Mesendoderm (in vitro differentiated cells): ENCODE results near the gene SREBF2.

ENCODE experiments used
- DNase-seq: peaks from one replicate; pipeline ENCODE4 v3.0.0; 2013
- H2AK5ac ChIP-seq: 2 replicates; pipeline ENCODE4 v1.6.1; 2013; ENCODE audit warnings: low read length, inconsistent platforms
- H2BK120ac ChIP-seq: 2 replicates; pipeline ENCODE4 v1.6.1; 2013; ENCODE audit warnings: low read depth, mild to moderate bottlenecking, low read length, moderate library complexity, mixed read lengths
- H2BK15ac ChIP-seq: replicated peaks from 2 replicates; pipeline ENCODE4 v1.6.1; 2013; ENCODE audit warnings: low read depth, mild to moderate bottlenecking, moderate library complexity
- H2BK5ac ChIP-seq: 2 replicates; pipeline ENCODE4 v1.6.1; 2013; ENCODE audit warnings: low read length, inconsistent platforms
- H3K18ac ChIP-seq: 2 replicates; pipeline ENCODE4 v1.6.1; 2013; ENCODE audit warnings: mild to moderate bottlenecking, low read length, mixed read lengths
- H3K23ac ChIP-seq: one replicate; pipeline ENCODE4 v1.6.1; 2013; ENCODE audit warnings: low read length
- H3K27ac ChIP-seq: 2 replicates; pipeline ENCODE4 v1.5.1; 2013; ENCODE audit warnings: low read depth, mild to moderate bottlenecking, inconsistent platforms, low read length, moderate library complexity
- H3K27me3 ChIP-seq: 2 replicates; pipeline ENCODE4 v1.6.1; 2013; ENCODE audit warnings: low read length, control low read depth, mild to moderate bottlenecking, inconsistent platforms; ENCODE audit not compliant: insufficient read depth, poor library complexity
- H3K36me3 ChIP-seq: 2 replicates; pipeline ENCODE4 v1.6.1; 2013; ENCODE audit warnings: low read length, inconsistent platforms; ENCODE audit not compliant: control insufficient read depth, insufficient read depth
- H3K4ac ChIP-seq: one replicate; pipeline ENCODE4 v1.6.1; 2013; ENCODE audit warnings: low read depth, mild to moderate bottlenecking, low read length, moderate library complexity
- H3K4me1 ChIP-seq: 2 replicates; pipeline ENCODE4 v1.6.1; 2013; ENCODE audit warnings: low read depth, low read length, inconsistent platforms; ENCODE audit not compliant: control insufficient read depth
- H3K4me2 ChIP-seq: 2 replicates; pipeline ENCODE4 v1.6.1; 2013; ENCODE audit warnings: low read length
- H3K4me3 ChIP-seq: 2 replicates; pipeline ENCODE4 v1.5.1; 2013; ENCODE audit warnings: mild to moderate bottlenecking, low read length
- H3K56ac ChIP-seq: one replicate; pipeline ENCODE4 v1.6.1; 2013; ENCODE audit warnings: low read length
- H3K79me1 ChIP-seq: 2 replicates; pipeline ENCODE4 v1.6.1; 2013; ENCODE audit warnings: low read length, inconsistent platforms
- H3K79me2 ChIP-seq: 2 replicates; pipeline ENCODE4 v1.6.1; 2013; ENCODE audit warnings: mild to moderate bottlenecking, low read length; ENCODE audit not compliant: control insufficient read depth, insufficient read depth
- H3K9ac ChIP-seq: 2 replicates; pipeline ENCODE4 v1.6.1; 2013; ENCODE audit warnings: low read length, inconsistent platforms
- H4K5ac ChIP-seq: one replicate; pipeline ENCODE4 v1.6.1; 2013; ENCODE audit warnings: low read length
- H4K8ac ChIP-seq: one replicate; pipeline ENCODE4 v1.6.1; 2013; ENCODE audit warnings: low read depth, mild to moderate bottlenecking, control low read depth, low read length, moderate library complexity
- WGBS: extraction: QIAGEN DNeasy Blood & Tissue Kit; methylation state at CpG from one replicate; pipeline ENCODE4 v1.1.7; 2013; ENCODE audit warnings: low lambda C conversion rate, missing lambda C conversion rate; ENCODE audit not compliant: insufficient coverage; ENCODE audit errors: extremely low coverage; 5-methylcytosine and 5-hydroxymethylcytosine counted together

Gene SREBF2

GRCh38 chr22:41888627-41889200 lies 55.8 kb downstream of the SREBF2 start:
- H3K79me2 ChIP-seq, result no peaks in the 10 kb centered on the region
- no peak overlapping the region for H2BK120ac ChIP-seq
- no peak overlapping the region for H2BK5ac ChIP-seq
- H4K8ac ChIP-seq, result no peak overlapping the region
- H2BK15ac ChIP-seq, result no peak overlapping the region
- no peak overlapping the region for H3K4me2 ChIP-seq
- H3K18ac ChIP-seq, result no peak overlapping the region
- H3K4ac ChIP-seq, result no peak overlapping the region
- no peak overlapping the region for H4K5ac ChIP-seq
- no peaks in the 10 kb centered on the region for H3K4me1 ChIP-seq
- no peaks in the 10 kb centered on the region for H3K79me1 ChIP-seq
- WGBS, result no CpG with 5 or more reads among the region's 4 CpGs
- no peak for DNase-seq
- no peak overlapping the region for H2AK5ac ChIP-seq
- H3K27me3 ChIP-seq, result no peaks in the 10 kb centered on the region
- no peak overlapping the region for H3K23ac ChIP-seq
- no peak overlapping the region for H3K56ac ChIP-seq
- H3K27ac ChIP-seq, result no peak overlapping the region
- H3K4me3 ChIP-seq, result no peak overlapping the region
- no peak overlapping the region for H3K9ac ChIP-seq
- peaks cover 29% of the 10 kb centered on the region for H3K36me3 ChIP-seq

GRCh38 chr22:41891407-41891806 lies 58.5 kb downstream of the SREBF2 start:
- no peak overlapping the region for H3K4me2 ChIP-seq
- no peak overlapping the region for H4K8ac ChIP-seq

GRCh38 chr22:41892721-41893120 lies 59.8 kb downstream of the SREBF2 start:
- Histone ChIP-seq H3K27me3 (no peaks in the 10 kb centered on the region), H2BK120ac (no peak overlapping the region), H3K36me3 (peaks cover 17% of the 10 kb centered on the region), H3K18ac (no peak overlapping the region), H3K23ac (no peak overlapping the region), H2BK15ac (no peak overlapping the region), H3K9ac (no peak overlapping the region), H3K4me2 (no peak overlapping the region), H3K79me1 (no peaks in the 10 kb centered on the region), H3K27ac (no peak overlapping the region), H3K56ac (no peak overlapping the region), H2AK5ac (no peak overlapping the region), H3K4me3 (no peak overlapping the region), H4K8ac (no peak overlapping the region), H4K5ac (no peak overlapping the region), H3K79me2 (no peaks in the 10 kb centered on the region), H3K4me1 (no peaks in the 10 kb centered on the region), H3K4ac (no peak overlapping the region), H2BK5ac (no peak overlapping the region)
- WGBS, result no CpG with 5 or more reads among the region's 4 CpGs
- no peak for DNase-seq

More at GRCh38 chr22:41891407-41891806, 58.5 kb downstream of the SREBF2 start:
- no peaks in the 10 kb centered on the region for H3K79me2 ChIP-seq
- H3K36me3 ChIP-seq, result peaks cover 11% of the 10 kb centered on the region
- H4K5ac ChIP-seq, result no peak overlapping the region
- no peaks in the 10 kb centered on the region for H3K4me1 ChIP-seq
- H3K23ac ChIP-seq, result no peak overlapping the region
- no peak for DNase-seq
- no peak overlapping the region for H3K4ac ChIP-seq
- no peak overlapping the region for H3K18ac ChIP-seq
- H2BK120ac ChIP-seq, result no peak overlapping the region
- H3K9ac ChIP-seq, result no peak overlapping the region
- WGBS, result no CpG with 5 or more reads among the region's 9 CpGs
- H3K27ac ChIP-seq, result no peak overlapping the region
- H2BK5ac ChIP-seq, result no peak overlapping the region
- H3K4me3 ChIP-seq, result no peak overlapping the region
- no peak overlapping the region for H2BK15ac ChIP-seq
- no peak overlapping the region for H3K56ac ChIP-seq
- H3K27me3 ChIP-seq, result no peaks in the 10 kb centered on the region
- H2AK5ac ChIP-seq, result no peak overlapping the region
- no peaks in the 10 kb centered on the region for H3K79me1 ChIP-seq

DNA sequence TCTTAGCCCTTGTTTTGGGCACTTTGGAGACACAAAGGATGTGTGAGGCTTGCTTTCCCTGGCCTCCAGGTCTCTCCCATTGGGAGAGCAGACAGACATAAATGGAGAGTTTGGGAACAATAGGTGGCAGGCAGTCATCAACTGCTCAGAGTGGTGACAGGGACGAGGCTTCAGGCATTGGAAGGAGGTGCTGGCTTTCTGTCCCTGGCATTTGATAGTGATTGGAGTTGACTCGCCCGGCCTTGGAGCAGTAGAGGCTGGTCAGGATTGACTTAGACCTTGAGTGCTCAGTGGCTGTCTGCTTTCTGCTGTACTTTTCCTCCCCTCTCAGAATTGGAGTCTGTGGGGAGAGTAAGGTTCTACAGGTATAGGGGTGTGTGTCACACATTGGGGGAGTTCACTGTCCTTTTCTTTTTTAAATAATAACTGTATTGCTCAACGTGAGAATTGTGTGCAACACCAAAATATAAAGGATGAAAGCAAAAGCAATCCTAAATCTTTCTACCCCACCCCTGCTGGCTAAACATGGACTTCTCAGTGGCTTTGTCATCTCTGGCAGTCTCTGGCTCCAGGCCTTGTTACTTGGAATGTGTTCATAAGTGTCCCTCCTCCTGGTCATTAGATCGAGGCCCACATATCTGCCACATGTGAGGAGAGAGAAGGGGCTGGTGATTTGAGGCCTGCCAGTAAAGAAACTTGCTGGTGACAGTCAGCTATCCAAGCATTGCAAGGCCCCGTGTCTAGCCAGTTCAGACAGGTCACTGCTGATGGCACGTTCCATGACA lies 60.9 kb downstream of the SREBF2 start:
- Histone ChIP-seq H3K79me1 (no peaks in the 10 kb centered on the region), H2BK15ac (no peak overlapping the region), H3K4me3 (no peak overlapping the region), H3K4me1 (no peaks in the 10 kb centered on the region), H3K27ac (no peak overlapping the region), H3K4ac (no peak overlapping the region), H2BK5ac (no peak overlapping the region), H2BK120ac (no peak overlapping the region), H2AK5ac (no peak overlapping the region), H3K79me2 (no peaks in the 10 kb centered on the region), H3K36me3 (peaks cover 19% of the 10 kb centered on the region), H3K27me3 (no peaks in the 10 kb centered on the region), H3K9ac (no peak overlapping the region), H3K18ac (no peak overlapping the region), H3K56ac (no peak overlapping the region), H3K4me2 (no peak overlapping the region), H3K23ac (no peak overlapping the region), H4K8ac (no peak overlapping the region), H4K5ac (no peak overlapping the region)
- WGBS, result no CpG with 5 or more reads among the region's 7 CpGs
- DNase-seq, result no peak

DNA sequence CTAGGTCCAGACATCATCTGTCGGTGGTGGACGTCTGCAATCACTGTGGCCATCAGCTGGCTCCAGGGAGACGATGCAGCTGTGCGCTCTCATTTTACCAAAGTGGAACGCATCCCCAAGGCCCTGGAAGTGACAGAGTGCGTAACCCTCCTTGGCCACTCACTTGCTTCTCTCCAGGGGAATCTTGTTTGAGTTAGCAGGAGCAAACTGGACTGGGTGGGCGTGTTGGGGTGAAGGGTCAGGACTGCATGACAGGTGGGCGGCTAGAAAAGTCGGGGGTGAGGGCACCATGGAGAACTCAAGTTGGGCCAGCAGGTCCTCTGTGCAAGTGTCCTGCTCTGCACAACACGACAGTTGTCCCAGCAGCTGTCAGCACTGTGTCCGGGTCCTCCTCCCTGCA lies 65.7 kb downstream of the SREBF2 start:
- Histone ChIP-seq H4K8ac (no peak overlapping the region), H2BK5ac (no peak overlapping the region), H2BK15ac (no peak overlapping the region), H2AK5ac (no peak overlapping the region), H2BK120ac (no peak overlapping the region), H3K18ac (no peak overlapping the region), H3K27ac (no peak overlapping the region), H3K79me2 (no peaks in the 10 kb centered on the region), H3K4ac (no peak overlapping the region), H3K27me3 (no peaks in the 10 kb centered on the region), H3K4me1 (no peaks in the 10 kb centered on the region), H4K5ac (no peak overlapping the region), H3K4me2 (no peak overlapping the region), H3K4me3 (no peak overlapping the region), H3K36me3 (peaks cover 25% of the 10 kb centered on the region), H3K79me1 (no peaks in the 10 kb centered on the region), H3K9ac (no peak overlapping the region), H3K23ac (no peak overlapping the region), H3K56ac (no peak overlapping the region)
- no CpG with 5 or more reads among the region's 11 CpGs for WGBS
- no peak for DNase-seq
